BLaER1 (cell line): ENCODE data around the gene DSTYK.

Experiments
- H3K27ac ChIP-seq: shearing (Covaris generic); formaldehyde crosslinking; 2 replicates; pipeline ENCODE4 v1.8.1; 2022
- H3K27me3 ChIP-seq: shearing (Covaris generic); formaldehyde crosslinking; 2 replicates; pipeline ENCODE4 v1.8.1; 2022
- H3K36me3 ChIP-seq: shearing (Covaris generic); formaldehyde crosslinking; 2 replicates; pipeline ENCODE4 v1.8.1; 2022
- H3K4me1 ChIP-seq: shearing (Covaris generic); formaldehyde crosslinking; 2 replicates; pipeline ENCODE4 v1.8.1; 2022
- H3K4me2 ChIP-seq: shearing (Covaris generic); formaldehyde crosslinking; 2 replicates; pipeline ENCODE4 v1.8.1; 2022
- H3K4me3 ChIP-seq: shearing (Covaris generic); formaldehyde crosslinking; 2 replicates; pipeline ENCODE4 v1.8.1; 2022
- H3K9ac ChIP-seq: shearing (Covaris generic); formaldehyde crosslinking; 2 replicates; pipeline ENCODE4 v1.8.1; 2022
- H3K9me3 ChIP-seq: shearing (Covaris generic); formaldehyde crosslinking; 2 replicates; pipeline ENCODE4 v1.8.1; 2022
- H4K20me1 ChIP-seq: shearing (Covaris generic); formaldehyde crosslinking; 2 replicates; pipeline ENCODE4 v1.8.1; 2022
- Cebpa-rat ChIP-seq: shearing (Covaris generic); IDR thresholded peaks from 2 replicates; pipeline ENCODE4 v1.8.1; 2022

The DSTYK gene

DNA sequence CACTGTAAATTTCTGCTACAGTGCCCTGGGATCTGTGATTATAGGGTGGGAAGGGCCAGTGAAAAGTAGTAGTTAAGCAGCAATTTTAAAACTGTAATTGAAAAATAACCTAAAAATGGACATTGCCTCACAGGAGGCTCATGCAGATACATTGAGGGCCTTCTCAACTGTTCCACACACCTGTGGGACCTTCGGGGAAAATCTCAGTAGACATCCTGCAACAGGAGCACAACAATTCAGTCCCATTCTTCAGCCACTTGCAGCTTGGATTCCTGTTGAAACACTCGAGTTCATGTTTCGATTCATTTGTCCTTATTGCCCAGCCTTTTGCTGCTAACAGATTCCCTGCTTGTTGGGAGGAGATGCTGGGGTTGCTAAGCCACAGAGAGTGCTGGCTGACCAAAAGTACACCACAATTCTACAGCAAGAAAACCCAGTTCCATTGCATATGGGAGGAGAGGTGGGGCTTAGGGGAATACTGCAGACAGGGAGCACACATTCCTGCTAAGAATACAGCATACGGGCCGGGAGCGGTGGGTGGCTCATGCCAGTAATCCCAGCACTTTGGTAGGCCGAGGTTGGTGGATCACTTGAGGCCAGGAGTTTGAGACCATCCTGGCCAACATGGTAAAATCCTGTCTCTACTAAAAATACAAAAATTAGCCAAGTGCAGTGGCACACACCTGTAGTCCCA is 20.8 kb upstream of the DSTYK start:
- H3K4me3 ChIP-seq: no peak overlapping the region
- H3K36me3 ChIP-seq: no peaks in the 10 kb centered on the region
- H3K9me3 ChIP-seq: no peaks in the 10 kb centered on the region
- peaks cover 15% of the 10 kb centered on the region; the same call in 1 of the 2 replicates for H4K20me1 ChIP-seq
- no peak overlapping the region for H3K4me2 ChIP-seq
- H3K4me1 ChIP-seq: peaks cover 32% of the 10 kb centered on the region
- H3K27me3 ChIP-seq: peaks cover 40% of the 10 kb centered on the region
- H3K9ac ChIP-seq: no peak overlapping the region
- no peak for TF ChIP-seq Cebpa-rat
- H3K27ac ChIP-seq: no peak overlapping the region

DNA sequence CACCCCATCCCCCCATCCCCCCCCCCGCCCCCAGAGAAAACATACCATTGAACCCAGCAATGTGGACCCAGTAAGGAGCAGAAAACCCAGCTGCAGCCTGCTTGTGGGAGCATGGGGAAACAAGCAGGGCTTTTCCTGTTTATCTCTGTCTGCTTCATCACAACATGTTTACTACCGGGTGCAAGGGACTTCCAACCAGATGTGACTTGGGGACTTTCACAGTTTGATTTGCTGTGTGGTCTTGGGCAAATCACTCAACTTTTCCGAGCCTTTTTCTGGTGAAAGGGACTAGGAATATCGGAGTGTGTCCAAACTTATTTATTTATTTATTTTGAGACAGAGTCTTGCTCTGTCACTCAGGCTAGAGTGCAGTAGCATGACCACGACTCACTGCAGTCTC is 19.5 kb upstream of the DSTYK start:
- peaks cover 53% of the 10 kb centered on the region for H3K27me3 ChIP-seq
- peak overlapping the region; percentile 9; the same call in 1 of the 2 replicates for H3K4me2 ChIP-seq
- peaks cover 32% of the 10 kb centered on the region for H3K4me1 ChIP-seq
- H3K36me3 ChIP-seq: no peaks in the 10 kb centered on the region
- peaks cover 15% of the 10 kb centered on the region; the same call in 1 of the 2 replicates for H4K20me1 ChIP-seq
- H3K4me3 ChIP-seq: no peak overlapping the region
- H3K9me3 ChIP-seq: no peaks in the 10 kb centered on the region
- no peak for TF ChIP-seq Cebpa-rat
- no peak overlapping the region for H3K27ac ChIP-seq
- H3K9ac ChIP-seq: no peak overlapping the region

DNA sequence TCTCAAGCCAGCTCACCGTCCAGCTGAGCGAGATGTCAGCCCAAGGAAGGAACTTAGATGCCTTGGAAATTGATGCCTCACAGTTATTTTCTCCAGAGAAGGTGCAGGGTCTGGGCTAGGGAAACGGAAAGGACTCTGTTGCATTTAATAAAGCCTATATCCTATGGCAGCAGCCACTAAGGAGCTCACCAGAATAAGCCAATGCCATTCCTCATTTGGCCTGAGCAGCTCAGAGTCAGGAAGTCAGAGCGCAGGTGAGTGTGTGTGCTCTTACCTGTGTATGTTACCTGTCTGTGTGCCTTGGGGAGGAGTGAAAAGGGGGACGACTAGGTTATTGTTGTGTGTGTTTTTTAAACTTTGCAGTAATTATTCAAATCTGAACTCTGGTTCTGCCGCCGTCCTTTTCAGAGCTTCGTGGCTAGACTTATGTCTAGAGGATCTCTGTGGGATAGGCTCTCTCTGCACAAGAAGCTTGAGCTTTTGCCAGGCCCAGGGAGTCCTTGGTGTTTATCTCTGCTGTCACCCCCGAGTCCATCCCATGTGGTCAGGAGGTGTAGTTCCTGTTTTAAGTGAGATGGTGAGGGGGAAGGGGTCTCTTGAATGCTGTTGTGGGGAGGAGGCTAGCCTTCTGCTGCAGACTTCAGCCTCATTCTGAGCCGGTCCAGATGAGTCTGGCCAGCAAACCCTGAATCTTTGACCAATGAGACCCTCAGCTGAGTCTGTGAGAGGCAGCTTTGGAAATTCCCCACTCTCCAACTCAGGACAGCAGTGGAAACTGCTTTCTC is 18.6 kb upstream of the DSTYK start:
- Histone ChIP-seq H4K20me1 (peaks cover 15% of the 10 kb centered on the region; the same call in 1 of the 2 replicates), H3K4me3 (no peak overlapping the region), H3K27ac (no peak overlapping the region), H3K9ac (no peak overlapping the region), H3K4me2 (peak overlapping the region; percentile 40), H3K27me3 (peaks cover 56% of the 10 kb centered on the region), H3K4me1 (peaks cover 32% of the 10 kb centered on the region), H3K9me3 (no peaks in the 10 kb centered on the region), H3K36me3 (no peaks in the 10 kb centered on the region)
- no peak for TF ChIP-seq Cebpa-rat

DNA sequence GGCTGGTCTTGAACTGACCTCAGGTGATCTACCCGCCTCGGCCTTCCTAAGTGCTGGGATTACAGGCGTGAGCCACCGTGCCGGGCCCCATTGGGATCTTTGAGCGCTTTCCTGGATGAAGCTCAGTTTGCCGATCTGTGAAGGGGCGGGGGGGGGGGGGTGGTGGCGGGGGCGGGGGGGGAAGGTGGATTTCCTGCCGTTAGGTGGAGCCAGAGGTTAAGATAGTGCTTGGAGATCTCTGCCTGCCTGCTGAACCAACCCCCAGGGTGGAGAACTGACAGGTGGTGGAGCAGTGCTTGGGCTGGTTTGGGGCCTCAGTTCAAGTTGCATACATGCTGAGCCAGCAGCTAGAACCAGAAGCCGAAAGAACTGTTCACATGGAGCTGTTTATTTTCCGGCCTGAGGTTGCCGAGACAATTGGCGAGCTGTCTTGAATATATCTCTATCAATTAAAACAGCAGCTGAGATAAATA is 17.9 kb upstream of the DSTYK start:
- Histone ChIP-seq H3K4me1 (peaks cover 32% of the 10 kb centered on the region), H3K36me3 (no peaks in the 10 kb centered on the region), H3K4me2 (peak overlapping the region; percentile 94), H3K9ac (no peak overlapping the region), H3K9me3 (no peaks in the 10 kb centered on the region), H3K27ac (no peak overlapping the region), H3K4me3 (no peak overlapping the region), H3K27me3 (peaks cover 56% of the 10 kb centered on the region), H4K20me1 (peaks cover 15% of the 10 kb centered on the region; the same call in 1 of the 2 replicates)
- no peak for TF ChIP-seq Cebpa-rat

DNA sequence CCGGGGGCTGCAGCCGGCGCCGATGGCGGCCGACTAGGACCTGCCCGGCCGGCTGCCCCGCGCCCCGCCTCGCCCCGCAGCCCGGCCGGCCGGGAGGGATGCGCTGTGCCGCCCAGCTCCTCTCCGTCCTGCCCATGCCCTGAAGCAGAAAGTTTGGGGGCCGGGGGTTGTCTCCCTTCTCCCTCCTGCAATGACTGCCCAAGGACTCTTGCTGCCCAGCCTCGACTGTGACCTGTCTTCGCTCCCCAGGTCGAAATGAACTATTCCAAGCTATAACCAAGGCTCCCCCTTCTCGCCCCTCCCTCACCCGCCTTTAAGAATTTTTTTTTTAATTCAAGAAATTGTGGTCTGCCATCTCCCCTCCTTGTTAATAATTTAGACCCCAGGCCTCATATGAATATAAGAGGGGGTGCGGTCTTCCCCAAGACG is 16.6 kb upstream of the DSTYK start:
- Histone ChIP-seq H4K20me1 (peaks cover 15% of the 10 kb centered on the region; the same call in 1 of the 2 replicates), H3K9ac (peak overlapping the region; percentile 60; the same call in 1 of the 2 replicates), H3K27ac (no peak overlapping the region), H3K4me3 (peak overlapping the region; percentile 77), H3K9me3 (no peaks in the 10 kb centered on the region), H3K4me2 (peak overlapping the region; percentile 94), H3K4me1 (peaks cover 32% of the 10 kb centered on the region), H3K27me3 (peaks cover 56% of the 10 kb centered on the region), H3K36me3 (no peaks in the 10 kb centered on the region)
- no peak for TF ChIP-seq Cebpa-rat

DNA sequence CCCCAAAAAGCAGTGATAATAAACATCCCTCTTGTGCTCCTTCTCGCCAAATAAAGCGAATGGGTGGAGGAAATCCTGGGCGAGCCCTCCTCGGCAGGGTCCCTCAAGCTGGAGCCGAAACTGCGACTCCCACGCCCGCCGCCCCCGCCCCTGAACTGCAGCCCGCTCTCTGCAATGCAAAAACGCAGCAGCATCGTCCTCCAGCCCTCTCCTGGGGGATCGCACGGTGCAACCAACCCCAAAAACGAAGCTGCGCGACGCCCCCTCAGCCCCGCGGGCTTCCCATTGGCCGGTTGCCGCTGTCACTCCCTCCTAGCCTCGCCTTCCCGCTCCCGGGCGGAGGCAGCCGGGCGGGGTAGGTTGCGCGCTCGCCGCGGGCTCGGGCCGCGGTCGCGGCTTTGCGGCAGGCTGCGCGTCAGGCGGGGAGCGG is 16.1 kb upstream of the DSTYK start, which contains the start of gene TMCC2:
Gene TMCC2 (plus strand): TSS at position 363 of the 430 bp plus-strand sequence. CDS start 619 bp downstream, outside the sequence.
- peak within 1 kb of the TSS; percentile 94 for H3K4me2 ChIP-seq
- no peak within 1 kb of the TSS for H3K27ac ChIP-seq
- no peaks in the 10 kb centered on the region for H3K36me3 ChIP-seq
- H3K4me3 ChIP-seq: peak within 1 kb of the TSS; percentile 77
- peaks cover 32% of the 10 kb centered on the region for H3K4me1 ChIP-seq
- peak within 1 kb of the TSS; percentile 60; the same call in 1 of the 2 replicates for H3K9ac ChIP-seq
- no peaks in the 10 kb centered on the region for H3K9me3 ChIP-seq
- peaks cover 56% of the 10 kb centered on the region for H3K27me3 ChIP-seq
- H4K20me1 ChIP-seq: peaks cover 15% of the 10 kb centered on the region; the same call in 1 of the 2 replicates
- no peak for TF ChIP-seq Cebpa-rat

DNA sequence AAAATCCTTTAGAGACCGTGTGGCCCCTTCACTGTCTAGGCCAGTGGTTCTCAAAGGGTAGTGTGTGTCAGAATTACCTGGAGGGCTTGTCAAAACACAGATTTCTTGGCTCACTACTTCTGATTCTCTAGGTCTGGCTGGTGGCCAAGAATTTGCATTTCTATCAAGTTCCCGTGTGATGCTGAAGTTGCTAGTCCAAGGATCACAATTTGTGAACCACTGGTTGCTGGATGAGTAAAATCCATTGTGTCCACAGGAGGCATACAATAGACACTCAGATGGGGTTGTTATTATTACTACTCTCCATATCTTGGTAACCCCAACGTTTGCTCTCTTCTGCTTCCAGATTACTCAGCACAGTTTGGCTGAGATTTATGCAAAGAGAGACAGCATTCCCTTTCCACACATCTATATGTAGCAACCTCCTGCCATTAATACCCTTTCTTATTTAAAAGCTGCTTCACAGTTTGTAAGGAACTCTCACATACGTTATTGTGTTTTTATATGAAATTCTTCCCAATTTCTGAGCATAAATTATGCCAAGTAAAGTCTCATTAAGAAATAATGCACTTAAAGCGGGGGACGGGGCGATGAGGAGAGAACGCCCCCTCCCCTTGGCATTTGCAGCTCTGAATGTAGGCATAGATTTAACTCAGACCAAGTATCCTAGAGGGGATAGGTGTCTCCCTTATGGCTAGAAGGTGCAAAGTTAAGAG is 15.5 kb upstream of the DSTYK start:
- peaks cover 15% of the 10 kb centered on the region; the same call in 1 of the 2 replicates for H4K20me1 ChIP-seq
- H3K27me3 ChIP-seq: peaks cover 56% of the 10 kb centered on the region
- 0 out of 2 replicates have a peak overlapping the region, but pooled peaks have one; percentile 27 for H3K9ac ChIP-seq
- peaks cover 32% of the 10 kb centered on the region for H3K4me1 ChIP-seq
- no peak for TF ChIP-seq Cebpa-rat
- no peaks in the 10 kb centered on the region for H3K9me3 ChIP-seq
- H3K27ac ChIP-seq: no peak overlapping the region
- peak overlapping the region; percentile 94 for H3K4me2 ChIP-seq
- no peaks in the 10 kb centered on the region for H3K36me3 ChIP-seq
- H3K4me3 ChIP-seq: peak overlapping the region; percentile 77

DNA sequence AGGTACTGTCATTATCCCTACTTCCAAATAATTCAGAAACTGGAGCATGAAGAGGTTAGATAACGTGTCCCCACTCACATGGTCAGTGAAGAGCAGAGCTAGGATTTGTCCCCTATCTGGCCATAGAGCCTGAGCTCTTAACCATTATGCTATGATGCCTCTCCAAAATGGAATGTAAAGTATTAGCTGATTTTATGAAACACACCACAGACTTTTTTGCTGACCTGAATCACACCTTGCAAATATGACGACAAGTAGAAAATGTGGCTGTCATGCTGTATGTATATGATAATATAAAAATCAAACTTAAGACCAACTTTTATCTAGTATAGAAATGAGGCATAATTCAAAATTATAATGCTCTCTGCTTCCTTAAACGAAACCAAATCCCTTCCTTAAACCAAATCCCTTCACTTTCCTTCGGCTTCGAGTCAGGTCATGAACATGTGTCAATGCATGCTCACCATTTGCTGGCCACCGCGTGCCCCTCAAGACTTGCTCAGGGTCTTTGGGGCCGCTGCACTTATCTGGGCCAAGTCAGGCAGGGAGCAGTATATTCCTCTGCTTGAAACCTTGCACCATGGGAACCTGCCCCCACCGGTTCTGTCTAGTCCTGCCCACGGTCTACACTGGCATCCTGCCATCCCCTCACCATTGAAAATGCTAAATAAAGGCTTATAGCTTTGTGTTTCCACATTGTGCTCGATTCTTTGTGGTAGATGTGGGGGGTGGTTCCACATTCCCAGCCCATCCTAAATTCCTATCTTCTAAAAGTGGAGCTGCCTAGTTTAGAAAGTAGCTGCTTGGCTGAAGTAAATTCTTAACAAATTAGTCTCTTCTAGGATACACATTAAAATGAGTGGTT is 14.6 kb upstream of the DSTYK start:
- H3K4me3 ChIP-seq: no peak overlapping the region
- peaks cover 15% of the 10 kb centered on the region; the same call in 1 of the 2 replicates for H4K20me1 ChIP-seq
- TF ChIP-seq Cebpa-rat: no peak
- H3K27ac ChIP-seq: no peak overlapping the region
- no peaks in the 10 kb centered on the region for H3K36me3 ChIP-seq
- peaks cover 50% of the 10 kb centered on the region for H3K27me3 ChIP-seq
- H3K9me3 ChIP-seq: no peaks in the 10 kb centered on the region
- no peak overlapping the region for H3K9ac ChIP-seq
- peaks cover 32% of the 10 kb centered on the region for H3K4me1 ChIP-seq
- H3K4me2 ChIP-seq: no peak overlapping the region
